Sigmoid colon (tissue), 7 donors: ENCODE measurements around the gene IPCEF1. TPM values are rescaled to one million over a fixed set of nuclear protein-coding genes. Genes with fewer than 3 reads are reported as not detected.
A peak's percentile ranks its signal among the peaks of the same experiment; 100 is the strongest.

Experiments
- DNase-seq: peaks from one replicate; pipeline ENCODE4 v3.0.0-alpha.2; 2019
- H3K27ac ChIP-seq, 4 donors: fragments of 200-600 bp; sonication (generic); one replicate each; pipeline ENCODE4 v1.5.1; 2016 to 2019; ENCODE audit warnings: mild to moderate bottlenecking in 1 of 4
- H3K27me3 ChIP-seq, 3 donors: fragments of 200-600 bp; sonication (generic); one replicate each; pipeline ENCODE4 v1.5.1; 2019; ENCODE audit warnings: mild to moderate bottlenecking in 1 of 3
- H3K36me3 ChIP-seq, 4 donors: fragments of 200-600 bp; sonication (generic); one replicate each; pipeline ENCODE4 v1.5.1; 2016 to 2019
- H3K4me1 ChIP-seq, 4 donors: fragments of 200-600 bp; sonication (generic); one replicate each; pipeline ENCODE4 v1.5.1; 2017 to 2019
- H3K4me3 ChIP-seq, 4 donors: fragments of 200-600 bp; sonication (generic); one replicate each; pipeline ENCODE4 v1.5.1; 2017 to 2019; ENCODE audit warnings: mild to moderate bottlenecking in 2 of 4, moderate library complexity in 1 of 4
- H3K9me3 ChIP-seq, 4 donors: fragments of 200-600 bp in 3 of 4; sonication (generic) in 3 of 4; one replicate each; pipeline versions ENCODE4 v1.5.1 to v1.6.1; 2013 to 2019
- CTCF ChIP-seq, 4 experiments: fragments of 450-650 bp in 3 of 4; fragments of 200-600 bp in 1 of 4; IDR thresholded peaks; one replicate each; pipeline ENCODE4 v1.5.1; 2016 to 2019; ENCODE audit warnings: antibody characterized with exemption in 4 of 4, mild to moderate bottlenecking in 3 of 4, moderate library complexity in 2 of 4
- EP300 ChIP-seq, 4 donors: sonication (generic); formaldehyde crosslinking; IDR thresholded peaks; one replicate each; pipeline ENCODE4 v1.6.1; 2017; ENCODE audit warnings: antibody characterized with exemption in 4 of 4
- POLR2A ChIP-seq, 2 donors: fragments of 450-650 bp; IDR thresholded peaks; one replicate each; pipeline ENCODE4 v1.6.1; 2016; ENCODE audit warnings: antibody characterized with exemption in 2 of 2, mild to moderate bottlenecking in 2 of 2, moderate library complexity in 2 of 2
- POLR2AphosphoS5 ChIP-seq, 4 donors: sonication (generic); formaldehyde crosslinking; IDR thresholded peaks; one replicate each; pipeline ENCODE4 v1.6.1; 2017; ENCODE audit warnings: antibody characterized with exemption in 4 of 4
- WGBS, 2 donors: extraction: QIAGEN DNeasy Blood & Tissue Kit; methylation state at CpG; one replicate each; pipeline ENCODE4 v1.1.7; 2013; 5-methylcytosine and 5-hydroxymethylcytosine counted together
- intact Hi-C: fragments of 100-400 bp; cut with DNase I; formaldehyde crosslinking; loops from one replicate; pipeline ENCODE4 v1.15.1; 2023
- polyA plus RNA-seq, 3 donors: library from polyadenylated mRNA; stranded (reverse); fragments of 200-250 nt; gene quantifications; one replicate each; pipeline ENCODE4 v1.2.3, GENCODE V29; 2013
- total RNA-seq, 4 donors: library from RNA; depleted of rRNA; stranded (reverse); fragments of >200 nt; gene quantifications; one replicate each; pipeline ENCODE4 v1.1.0, GENCODE V29; 2016
- donor health status: healthy with polysubstance abuse.
- donor health status: Bipolar disorder and iron deficiency.
- donor health status: healthy.

IPCEF1 gene
- total and polyA plus RNA-seq, 7 donors = 0.28 to 5.5 (median 0.71) TPM

DNA sequence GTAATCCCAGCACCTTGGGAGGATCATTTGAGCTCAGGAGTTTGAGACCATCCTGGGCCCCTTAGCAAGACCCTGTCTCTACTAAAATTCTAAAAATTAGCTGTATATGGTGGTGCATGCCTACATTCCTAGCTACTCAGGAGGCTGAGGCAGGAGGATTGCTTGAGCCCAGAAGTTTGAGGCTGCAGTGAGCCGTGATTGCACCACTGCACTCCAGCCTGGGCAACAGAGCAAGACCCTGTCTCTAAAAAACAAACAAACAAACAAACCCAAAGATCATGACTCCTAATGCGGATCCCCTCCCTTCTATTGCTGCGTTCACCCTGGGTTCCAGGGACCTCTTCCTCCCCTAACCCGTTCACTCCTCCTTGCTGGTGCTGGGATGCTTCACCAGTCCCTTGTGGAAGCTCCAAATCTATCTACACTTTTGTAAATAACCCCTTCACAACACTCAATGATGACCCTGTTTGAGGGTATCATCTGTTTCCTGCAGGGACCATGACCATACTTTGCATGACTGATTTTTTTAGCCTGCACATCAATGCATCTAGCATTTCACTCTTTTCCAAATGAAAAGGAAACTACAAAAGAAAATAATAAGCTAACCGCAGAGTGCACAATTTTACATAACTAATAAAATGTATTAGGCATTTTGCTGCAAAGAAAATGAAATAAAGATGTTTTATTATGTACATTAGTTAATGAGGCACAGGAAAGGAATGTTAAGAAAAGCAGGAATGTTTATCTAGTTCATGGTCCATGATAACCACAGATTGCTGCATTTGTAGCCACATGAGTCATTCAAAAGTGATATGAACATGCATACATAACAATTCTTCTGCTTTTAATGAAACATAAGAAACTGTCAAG lies 30.5 kb upstream of the IPCEF1 start:
- Histone ChIP-seq H3K4me1 (peaks cover 0 to 14% (median 6%) of the 10 kb centered on the region in 4 donors), H3K36me3 (no peaks in the 10 kb centered on the region), H3K27me3 (no peaks in the 10 kb centered on the region), H3K9me3 (no peaks in the 10 kb centered on the region), H3K27ac (no peak overlapping the region), H3K4me3 (no peak overlapping the region)
- DNase-seq = no peak
- intact Hi-C loops = no loop called here
- 91 to 93% methylated on average over 5 of the region's 5 CpGs for WGBS, 2 donors
- TF ChIP-seq EP300 (IDR thresholded peaks at IDR 0.05) = no peak
- TF ChIP-seq CTCF (IDR thresholded peaks at IDR 0.05) = no peak
- no peak for TF ChIP-seq POLR2A (IDR thresholded peaks at IDR 0.05)
- TF ChIP-seq POLR2AphosphoS5 (IDR thresholded peaks at IDR 0.05) = no peak

- peaks cover 0 to 14% (median 6%) of the 10 kb centered on the region in 4 donors for H3K4me1 ChIP-seq
- 19 to 55% methylated on average over 2 of the region's 2 CpGs for WGBS, 2 donors
- intact Hi-C loops = no loop called here
- no peaks in the 10 kb centered on the region for H3K27me3 ChIP-seq
- TF ChIP-seq POLR2AphosphoS5 (IDR thresholded peaks at IDR 0.05) (no peak), POLR2A (IDR thresholded peaks at IDR 0.05) (no peak), CTCF (IDR thresholded peaks at IDR 0.05) (no peak), EP300 (IDR thresholded peaks at IDR 0.05) (no peak)
- peak overlapping the region in 1 of 4 donors; percentile 9 for H3K4me3 ChIP-seq
- no peaks in the 10 kb centered on the region for H3K9me3 ChIP-seq
- H3K27ac ChIP-seq = peak overlapping the region; percentile 4 to 75 (median 36)
- H3K36me3 ChIP-seq = no peaks in the 10 kb centered on the region
- DNase-seq = no peak
Measured at GRCh38 chr6:154384191-154384590, 27.6 kb upstream of the IPCEF1 start.

DNA sequence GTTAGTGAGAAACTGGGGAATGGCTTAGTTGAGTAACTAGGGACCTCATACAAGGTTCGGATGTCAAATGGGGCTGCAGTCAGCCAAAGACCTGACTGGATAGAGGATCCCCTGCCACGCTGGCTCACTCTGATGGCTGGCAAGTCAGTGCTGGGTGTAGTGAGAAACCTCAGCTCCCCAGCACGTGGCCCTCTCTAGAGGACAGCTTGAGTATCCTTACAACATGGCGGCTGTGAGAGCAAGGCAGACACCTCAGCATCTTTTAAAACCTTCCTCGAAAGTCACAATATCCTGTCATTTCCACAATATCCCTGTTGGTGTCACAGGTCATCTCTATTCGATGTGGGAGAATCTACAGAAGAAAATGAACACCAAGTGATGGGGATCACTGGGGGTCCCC lies 26.7 kb upstream of the IPCEF1 start:
- WGBS, 2 donors = 92 to 97% methylated on average over 6 of the region's 6 CpGs
- Histone ChIP-seq H3K4me3 (no peak overlapping the region), H3K9me3 (no peaks in the 10 kb centered on the region), H3K27me3 (no peaks in the 10 kb centered on the region), H3K4me1 (peaks cover 0 to 14% (median 6%) of the 10 kb centered on the region in 4 donors), H3K36me3 (no peaks in the 10 kb centered on the region), H3K27ac (peak overlapping the region in 1 of 4 donors; percentile 75)
- TF ChIP-seq CTCF (IDR thresholded peaks at IDR 0.05) (no peak), POLR2AphosphoS5 (IDR thresholded peaks at IDR 0.05) (no peak), EP300 (IDR thresholded peaks at IDR 0.05) (no peak), POLR2A (IDR thresholded peaks at IDR 0.05) (no peak)
- intact Hi-C loops = no loop called here
- no peak for DNase-seq

GRCh38 chr6:154382740-154383139 lies 26.1 kb upstream of the IPCEF1 start:
- intact Hi-C loops = no loop called here
- WGBS, 2 donors = 83 to 88% methylated on average over 8 of the region's 8 CpGs
- peaks cover 0 to 14% (median 6%) of the 10 kb centered on the region in 4 donors for H3K4me1 ChIP-seq

More at GRCh38 chr6:154382740-154383139, 26.1 kb upstream of the IPCEF1 start:
- Histone ChIP-seq H3K27me3 (no peaks in the 10 kb centered on the region), H3K36me3 (no peaks in the 10 kb centered on the region), H3K4me3 (no peak overlapping the region), H3K9me3 (no peaks in the 10 kb centered on the region), H3K27ac (no peak overlapping the region)
- TF ChIP-seq POLR2A (IDR thresholded peaks at IDR 0.05) (no peak), CTCF (IDR thresholded peaks at IDR 0.05) (no peak), EP300 (IDR thresholded peaks at IDR 0.05) (no peak), POLR2AphosphoS5 (IDR thresholded peaks at IDR 0.05) (no peak)
- DNase-seq = no peak
